HCT116 (cell line): Measurements from ENCODE around the gene TBCC. TPM values are rescaled to one million over a fixed set of nuclear protein-coding genes. Genes with fewer than 3 reads are reported as not detected.

Experiments used
- ATAC-seq: fragments of 200-7000 bp; cut with Tn5 transposase; 2 replicates; pipeline ENCODE4 v1.9.1; 2020; ENCODE audit warnings: mild to moderate bottlenecking, moderate library complexity
- BruUV-seq: library from RNA; stranded (reverse); fragments of 400-500 nt; replicated peaks from 2 replicates; lab custom pipeline; 2021; lab: Mats Ljungman, UMichigan
- CTCF ChIA-PET: fragments of 300-600 bp; sonication (Branson Sonifier 250); formaldehyde crosslinking; loops from one replicate; lab custom pipeline; 2021; ENCODE audit warnings: antibody characterized with exemption; lab: Charles Lee
- POLR2A ChIA-PET: fragments of 300-600, 350-600 bp; sonication (Branson Sonifier 250); formaldehyde crosslinking; loops from one replicate; lab custom pipeline; 2021; ENCODE audit warnings: antibody characterized with exemption; lab: Charles Lee
- RAD21 ChIA-PET, 2 experiments: fragments of 300-600 bp; sonication (Branson Sonifier 250); formaldehyde crosslinking; loops; one replicate each; lab custom pipeline; 2023; ENCODE audit warnings: low total read pairs in 2 of 2; ENCODE audit not compliant: uncharacterized antibody in 2 of 2, unreplicated experiment in 2 of 2, low non-redundant PET in 1 of 2; lab: Charles Lee
- DNase-seq: peaks from one replicate; pipeline ENCODE4 v3.0.0-alpha.2; 2010; ENCODE audit warnings: low read depth, low spot score
- H2AFZ ChIP-seq: fragments of 200-600 bp; shearing (Covaris generic), sonication (generic); 2 replicates; pipeline ENCODE4 v1.6.1; 2017; ENCODE audit warnings: low read depth, mixed run types, mixed read lengths, antibody characterized with exemption, low read length; ENCODE audit not compliant: poor library complexity, severe bottlenecking
- H3K27ac ChIP-seq: 2 replicates; pipeline ENCODE4 v1.5.1; 2012; ENCODE audit warnings: low read depth, low read length
- H3K27me3 ChIP-seq: fragments of 200-600 bp; sonication (generic); 2 replicates; pipeline ENCODE4 v1.6.1; 2016; ENCODE audit warnings: mixed run types, low read length, mixed read lengths; ENCODE audit not compliant: insufficient read depth
- H3K36me3 ChIP-seq, 2 experiments: fragments of 200-500 bp in 1 of 2; fragments of 200-600 bp in 1 of 2; sonication (Bioruptor generic) in 1 of 2; sonication (generic) in 1 of 2; 2 replicates each; pipeline versions ENCODE4 v1.5.1 to v1.6.1; 2014 to 2016; ENCODE audit warnings: low read length in 2 of 2, inconsistent platforms in 1 of 2, mixed read lengths in 1 of 2, mixed run types in 1 of 2; ENCODE audit not compliant: insufficient read depth in 2 of 2, control insufficient read depth in 1 of 2
- H3K4me1 ChIP-seq, 2 experiments: fragments of 200-600 bp in 1 of 2; sonication (generic) in 1 of 2; 2 replicates each; pipeline versions ENCODE4 v1.5.1 to v1.6.1; 2012 to 2017; ENCODE audit warnings: low read length in 2 of 2, inconsistent platforms in 1 of 2, mild to moderate bottlenecking in 1 of 2, mixed read lengths in 1 of 2, mixed run types in 1 of 2, moderate library complexity in 1 of 2; ENCODE audit not compliant: insufficient read depth in 2 of 2, control insufficient read depth in 1 of 2
- H3K4me2 ChIP-seq: fragments of 200-600 bp; sonication (generic); 2 replicates; pipeline ENCODE4 v1.6.1; 2017; ENCODE audit warnings: mixed run types, low read length, mixed read lengths
- H3K4me3 ChIP-seq, 2 experiments: fragments of 200-600 bp in 1 of 2; sonication (generic) in 1 of 2; replicated peaks in 1 of 2; 2 replicates each; pipeline ENCODE4 v1.5.1; 2011 to 2016; ENCODE audit warnings: low read length in 2 of 2, control low read depth in 1 of 2, low read depth in 1 of 2, mild to moderate bottlenecking in 1 of 2, mixed read lengths in 1 of 2, mixed run types in 1 of 2
- H3K79me2 ChIP-seq: fragments of 200-600 bp; sonication (generic); 2 replicates; pipeline ENCODE4 v1.6.1; 2017; ENCODE audit warnings: mild to moderate bottlenecking, mixed run types, low read length, moderate library complexity, mixed read lengths; ENCODE audit not compliant: insufficient read depth
- H3K9ac ChIP-seq: fragments of 200-600 bp; sonication (generic); 2 replicates; pipeline ENCODE4 v1.6.1; 2016; ENCODE audit warnings: low read length, mixed read lengths
- H3K9me2 ChIP-seq: fragments of 200-600 bp; sonication (generic), shearing (Covaris generic); 2 replicates; pipeline ENCODE4 v1.6.1; 2017; ENCODE audit warnings: mixed run types, mild to moderate bottlenecking, moderate library complexity; ENCODE audit not compliant: insufficient read depth
- H3K9me3 ChIP-seq, 2 experiments: fragments of 200-500 bp in 1 of 2; fragments of 200-600 bp in 1 of 2; sonication (Bioruptor generic) in 1 of 2; sonication (generic) in 1 of 2; 2 replicates each; pipeline ENCODE4 v1.6.1; 2014 to 2017; ENCODE audit warnings: low read length in 2 of 2, mixed read lengths in 2 of 2, inconsistent platforms in 1 of 2, low read depth in 1 of 2, mild to moderate bottlenecking in 1 of 2, mixed run types in 1 of 2, moderate library complexity in 1 of 2; ENCODE audit not compliant: control insufficient read depth in 1 of 2, insufficient read depth in 1 of 2
- H4K20me1 ChIP-seq: fragments of 200-600 bp; sonication (generic), shearing (Covaris generic); 2 replicates; pipeline ENCODE4 v1.6.1; 2017; ENCODE audit warnings: mixed run types, mild to moderate bottlenecking, moderate library complexity; ENCODE audit not compliant: insufficient read depth
- EGR1 ChIP-seq: IDR thresholded peaks from 2 replicates; pipeline ENCODE4 v1.6.1; 2012; ENCODE audit warnings: low read depth
- ELF1 ChIP-seq: IDR thresholded peaks from 2 replicates; pipeline ENCODE4 v1.6.1; 2012; ENCODE audit warnings: low read depth, borderline replicate concordance
- EZH2phosphoT487 ChIP-seq: fragments of 200-600 bp; IDR thresholded peaks from 2 replicates; pipeline ENCODE4 v1.6.1; 2018; ENCODE audit warnings: antibody characterized with exemption, borderline replicate concordance
- FOSL1 ChIP-seq: IDR thresholded peaks from 2 replicates; pipeline ENCODE4 v1.6.1; 2012; ENCODE audit warnings: low read depth
- POLR2A ChIP-seq: IDR thresholded peaks from 2 replicates; pipeline ENCODE4 v1.7.0; 2011; ENCODE audit warnings: borderline replicate concordance; ENCODE audit not compliant: insufficient read depth, insufficient read length; ENCODE audit errors: extremely low read depth
- POLR2AphosphoS5 ChIP-seq: IDR thresholded peaks from 2 replicates; pipeline ENCODE4 v1.6.1; 2011; ENCODE audit warnings: mild to moderate bottlenecking, low read depth, low read length, moderate library complexity
- RAD21 ChIP-seq: IDR thresholded peaks from 2 replicates; pipeline ENCODE4 v1.6.1; 2012; ENCODE audit warnings: low read depth, mild to moderate bottlenecking
- SRF ChIP-seq: IDR thresholded peaks from 2 replicates; pipeline ENCODE4 v1.6.1; 2012; ENCODE audit warnings: low read depth
- TCF7L2 ChIP-seq: IDR thresholded peaks from 2 replicates; pipeline ENCODE4 v1.7.0; 2011; ENCODE audit warnings: borderline replicate concordance, inconsistent platforms; ENCODE audit not compliant: insufficient read depth, insufficient read length; ENCODE audit errors: extremely low read depth
- YY1 ChIP-seq: IDR thresholded peaks from 2 replicates; pipeline ENCODE4 v1.6.1; 2011; ENCODE audit warnings: low read length, low read depth, moderate library complexity, mild to moderate bottlenecking; ENCODE audit not compliant: insufficient replicate concordance; ENCODE audit errors: extremely low read depth
- intact Hi-C: fragments of 100-400 bp; cut with micrococcal nuclease; formaldehyde crosslinking; loops from 2 replicates; pipeline ENCODE4 v1.10.0; 2022
- total RNA-seq: library from RNA; stranded (reverse); gene quantifications from one replicate; pipeline ENCODE4 v1.2.1, GENCODE V29; 2021; ENCODE audit not compliant: unreplicated experiment
- TF ChIP-seq, protein P1 (sequence below): IDR thresholded peaks from 2 replicates; pipeline ENCODE4 v1.6.1; 2011; ENCODE audit warnings: mild to moderate bottlenecking, low read length, moderate library complexity; ENCODE audit not compliant: insufficient replicate concordance; ENCODE audit errors: extremely low read depth
- TF ChIP-seq, protein P2 (sequence below): IDR thresholded peaks from 2 replicates; pipeline ENCODE4 v1.6.1; 2012

Gene TBCC
- total RNA-seq, 1 experiment from 2014 or later = 17.1 TPM

DNA sequence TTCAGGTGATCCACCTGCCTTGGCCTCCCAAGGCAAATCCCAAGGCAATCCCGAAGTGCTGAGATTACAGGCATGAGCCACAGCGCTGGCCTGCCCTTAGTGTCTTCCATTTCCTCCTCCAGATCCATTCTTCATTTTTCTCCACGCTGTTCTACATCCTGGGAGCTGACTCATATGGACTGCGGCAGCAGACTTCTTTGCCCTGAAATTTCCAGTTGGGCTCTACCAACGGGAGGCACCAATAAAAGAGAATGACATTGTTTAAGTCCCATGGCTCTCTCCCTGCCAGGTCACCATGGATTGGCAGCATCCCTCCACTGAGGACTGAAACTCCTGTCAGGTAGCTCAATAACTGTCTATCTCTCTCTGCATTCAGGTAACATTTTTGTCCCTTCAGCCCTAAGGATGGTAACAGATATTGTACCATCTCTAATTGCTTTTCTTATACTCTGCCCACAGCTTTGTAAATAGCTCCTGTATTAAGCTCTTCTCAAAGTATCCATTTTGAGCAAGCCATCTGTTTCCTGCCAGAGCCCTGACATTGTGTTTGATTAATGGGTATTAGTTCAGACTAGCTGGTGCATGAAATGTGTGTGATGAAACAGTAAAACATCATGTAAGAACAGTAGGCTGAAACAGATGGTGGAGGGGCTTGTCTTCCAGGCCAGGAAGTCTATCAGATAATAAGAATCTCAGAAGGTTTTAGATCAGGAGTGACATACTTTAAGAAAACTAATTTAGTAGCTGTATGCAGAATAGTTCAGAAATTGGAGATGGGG lies 3.6 kb downstream of the TBCC start:
- BruUV-seq = no TSS peak
- no peaks in the 10 kb centered on the region for H3K9me2 ChIP-seq
- intact Hi-C loops = no loop called here
- TF ChIP-seq POLR2AphosphoS5 (no peak), FOSL1 (no peak), SRF (no peak), RAD21 (no peak), EGR1 (no peak), POLR2A (no peak), ELF1 (no peak), EZH2phosphoT487 (no peak), YY1 (no peak), TCF7L2 (no peak)
- TF ChIP-seq, protein P1, sequence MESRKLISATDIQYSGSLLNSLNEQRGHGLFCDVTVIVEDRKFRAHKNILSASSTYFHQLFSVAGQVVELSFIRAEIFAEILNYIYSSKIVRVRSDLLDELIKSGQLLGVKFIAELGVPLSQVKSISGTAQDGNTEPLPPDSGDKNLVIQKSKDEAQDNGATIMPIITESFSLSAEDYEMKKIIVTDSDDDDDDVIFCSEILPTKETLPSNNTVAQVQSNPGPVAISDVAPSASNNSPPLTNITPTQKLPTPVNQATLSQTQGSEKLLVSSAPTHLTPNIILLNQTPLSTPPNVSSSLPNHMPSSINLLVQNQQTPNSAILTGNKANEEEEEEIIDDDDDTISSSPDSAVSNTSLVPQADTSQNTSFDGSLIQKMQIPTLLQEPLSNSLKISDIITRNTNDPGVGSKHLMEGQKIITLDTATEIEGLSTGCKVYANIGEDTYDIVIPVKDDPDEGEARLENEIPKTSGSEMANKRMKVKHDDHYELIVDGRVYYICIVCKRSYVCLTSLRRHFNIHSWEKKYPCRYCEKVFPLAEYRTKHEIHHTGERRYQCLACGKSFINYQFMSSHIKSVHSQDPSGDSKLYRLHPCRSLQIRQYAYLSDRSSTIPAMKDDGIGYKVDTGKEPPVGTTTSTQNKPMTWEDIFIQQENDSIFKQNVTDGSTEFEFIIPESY = no peak
- TF ChIP-seq, protein P2, sequence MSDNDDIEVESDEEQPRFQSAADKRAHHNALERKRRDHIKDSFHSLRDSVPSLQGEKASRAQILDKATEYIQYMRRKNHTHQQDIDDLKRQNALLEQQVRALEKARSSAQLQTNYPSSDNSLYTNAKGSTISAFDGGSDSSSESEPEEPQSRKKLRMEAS = no peak
- TF ChIP-seq, all 23 proteins: peak for 0
- Histone ChIP-seq H3K9me3 (no peaks in the 10 kb centered on the region), H3K9ac (no peak overlapping the region), H3K4me3 (no peak overlapping the region), H3K27me3 (no peaks in the 10 kb centered on the region), H3K4me2 (no peak overlapping the region), H2AFZ (no peak overlapping the region), H3K4me1 (peaks cover 5 to 9% of the 10 kb centered on the region in 2 experiments), H4K20me1 (no peaks in the 10 kb centered on the region), H3K36me3 (no peaks in the 10 kb centered on the region), H3K79me2 (peaks cover 19% of the 10 kb centered on the region), H3K27ac (no peak overlapping the region)
- RAD21 ChIA-PET = no interaction called here
- no peak for DNase-seq
- POLR2A ChIA-PET = no interaction called here
- no peak for ATAC-seq
- CTCF ChIA-PET = no interaction called here
